Measurements from ENCODE around the gene GC. TPM values are rescaled to one million over a fixed set of nuclear protein-coding genes. Genes with fewer than 3 reads are reported as not detected.
"Not testable (repeated sequence)": the region's sequence is repeated elsewhere in the genome, so short reads cannot be mapped to it uniquely, and the experiment has no call there.

Gene GC, protein sequence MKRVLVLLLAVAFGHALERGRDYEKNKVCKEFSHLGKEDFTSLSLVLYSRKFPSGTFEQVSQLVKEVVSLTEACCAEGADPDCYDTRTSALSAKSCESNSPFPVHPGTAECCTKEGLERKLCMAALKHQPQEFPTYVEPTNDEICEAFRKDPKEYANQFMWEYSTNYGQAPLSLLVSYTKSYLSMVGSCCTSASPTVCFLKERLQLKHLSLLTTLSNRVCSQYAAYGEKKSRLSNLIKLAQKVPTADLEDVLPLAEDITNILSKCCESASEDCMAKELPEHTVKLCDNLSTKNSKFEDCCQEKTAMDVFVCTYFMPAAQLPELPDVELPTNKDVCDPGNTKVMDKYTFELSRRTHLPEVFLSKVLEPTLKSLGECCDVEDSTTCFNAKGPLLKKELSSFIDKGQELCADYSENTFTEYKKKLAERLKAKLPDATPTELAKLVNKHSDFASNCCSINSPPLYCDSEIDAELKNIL
- polyA plus RNA-seq: not detected

DNA sequence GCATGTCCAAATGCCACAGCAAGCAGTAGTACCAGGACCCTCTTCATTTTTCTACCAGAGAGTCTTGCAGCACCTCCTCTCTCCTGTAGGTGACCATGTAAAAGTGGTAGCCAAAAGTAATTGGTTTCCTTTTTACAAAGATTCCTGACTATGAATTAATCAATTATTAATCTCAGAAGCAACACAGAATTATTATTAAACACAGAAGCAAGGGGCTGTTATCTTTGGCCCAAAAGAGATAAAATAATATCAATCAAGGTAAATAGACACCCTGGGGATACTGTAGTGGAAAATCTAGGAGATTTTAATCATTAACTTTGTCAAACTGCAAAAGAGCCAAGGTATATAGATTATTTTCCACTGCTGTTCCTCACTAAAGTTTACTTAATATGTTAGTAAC lies at the start of gene GC:
Gene GC (minus strand): TSS at position 108 of the 400 bp plus-strand sequence. CDS start 61 bp downstream, at position 47.
- peaks cover 0 to 2% (median 0%) of the 10 kb centered on the region in 3 donors for H3K27me3 Mint-ChIP-seq (ENCODE audit: low read depth in 3 of 3)
- no peak within 1 kb of the TSS for H3K27ac Mint-ChIP-seq
- no peaks in the 10 kb centered on the region for H3K9me3 Mint-ChIP-seq
- H3K36me3 Mint-ChIP-seq: no peaks in the 10 kb centered on the region
- no peaks in the 10 kb centered on the region for H3K4me1 Mint-ChIP-seq
- no peak within 1 kb of the TSS for H3K4me3 Mint-ChIP-seq
- DNase-seq: no peak

DNA sequence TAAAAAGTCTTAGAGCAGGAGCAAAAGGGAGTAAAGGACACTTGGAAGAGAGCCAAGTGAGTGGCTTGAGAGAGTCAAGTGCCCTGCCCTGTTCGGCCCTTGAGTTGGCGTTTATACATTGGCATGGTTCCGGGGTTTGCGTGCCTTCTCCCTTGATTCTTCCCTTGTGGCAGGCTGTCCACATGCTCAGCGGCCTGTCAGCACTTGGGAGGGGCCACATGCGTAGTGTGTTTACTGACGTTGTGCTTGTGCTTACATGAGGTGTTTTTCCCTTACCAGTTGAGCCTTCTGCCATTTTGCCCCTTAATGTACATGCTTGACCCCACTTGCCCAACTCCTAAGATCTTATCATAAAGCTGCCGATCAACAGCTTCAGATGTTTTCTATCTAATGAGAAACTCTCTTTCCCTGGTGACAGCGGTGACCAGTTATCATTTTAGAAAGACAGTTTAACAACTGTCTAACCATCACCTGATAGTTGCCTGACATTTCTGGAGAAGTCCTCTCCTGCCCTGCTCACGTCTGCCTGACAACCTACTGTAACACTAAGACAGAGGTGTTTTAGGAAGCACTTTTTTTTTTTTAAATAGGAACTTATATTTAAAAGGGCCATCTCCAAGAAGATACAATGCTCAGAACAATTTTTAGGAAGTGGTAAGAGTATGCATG lies 49.5 kb upstream of the GC start:
- no peaks in the 10 kb centered on the region for H3K4me1 Mint-ChIP-seq

DNA sequence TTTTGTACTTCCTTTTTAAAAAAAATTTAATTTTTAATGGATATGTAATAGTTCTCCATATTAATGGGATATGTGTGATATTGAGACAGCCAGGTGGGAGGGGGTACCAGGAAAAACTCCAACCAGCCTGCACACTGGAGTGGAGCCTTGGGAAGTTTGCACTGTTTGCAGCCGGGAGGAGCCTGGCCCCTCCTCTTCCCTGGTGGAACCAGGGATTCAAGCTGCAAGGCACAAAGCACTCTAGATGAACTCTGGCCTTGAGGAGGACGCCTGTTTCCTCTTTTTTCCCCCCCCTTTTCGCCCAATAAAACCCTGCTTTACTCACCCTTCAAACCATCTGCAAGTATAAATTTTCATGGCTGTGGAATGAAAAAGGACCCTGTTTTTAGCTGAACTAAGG lies 48.2 kb upstream of the GC start:
- Mint-ChIP-seq H3K27ac (no peak overlapping the region), H3K9me3 (peaks cover 0 to 2% (median 0%) of the 10 kb centered on the region in 6 donors), H3K36me3 (no peaks in the 10 kb centered on the region), H3K4me3 (no peak overlapping the region), H3K4me1 (no peaks in the 10 kb centered on the region), H3K27me3 (ENCODE audit: low read depth in 3 of 3) (peaks cover 0 to 3% (median 1%) of the 10 kb centered on the region in 3 donors)
- DNase-seq: no peak

More for the DNA sequence above, 49.5 kb upstream of the GC start:
- Mint-ChIP-seq H3K36me3 (no peaks in the 10 kb centered on the region), H3K27ac (no peak overlapping the region), H3K4me3 (no peak overlapping the region), H3K27me3 (ENCODE audit: low read depth in 3 of 3) (peaks cover 0 to 3% (median 0%) of the 10 kb centered on the region in 3 donors), H3K9me3 (peaks cover 0 to 2% (median 0%) of the 10 kb centered on the region in 6 donors)
- DNase-seq: no peak

DNA sequence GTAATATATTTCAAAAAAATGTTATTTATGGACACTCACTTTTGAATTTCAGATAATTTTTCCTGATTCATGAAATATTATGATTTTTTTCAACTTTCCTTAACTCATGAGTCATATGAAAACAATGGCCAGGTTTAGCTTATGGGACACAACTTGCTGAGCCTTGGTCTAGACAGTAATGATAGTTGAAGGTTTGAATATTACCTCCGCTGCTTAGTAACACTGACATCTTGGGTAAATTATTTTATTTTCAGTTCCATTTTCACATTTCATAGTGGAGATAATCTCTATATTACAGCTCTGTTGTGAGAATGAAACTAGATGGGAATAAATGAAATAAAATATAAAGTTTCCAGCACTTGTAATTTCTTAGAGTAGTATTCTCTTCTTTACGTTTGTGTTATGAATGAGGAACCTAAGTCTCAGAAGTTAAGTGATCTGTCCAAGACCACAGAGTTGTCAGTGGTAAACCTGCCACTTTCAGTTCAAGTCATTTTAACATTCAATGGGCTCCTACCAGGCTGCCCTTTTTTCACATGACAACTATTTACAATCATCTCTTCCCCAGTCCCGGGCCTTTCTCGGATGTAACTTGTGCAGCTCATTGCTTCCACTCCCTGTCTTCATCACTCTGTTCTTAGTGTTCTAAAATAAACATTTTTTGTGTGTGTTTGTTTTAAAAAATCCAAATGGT lies 46.8 kb upstream of the GC start:
- H3K27ac Mint-ChIP-seq: no peak overlapping the region
- H3K4me1 Mint-ChIP-seq: no peaks in the 10 kb centered on the region
- H3K36me3 Mint-ChIP-seq: no peaks in the 10 kb centered on the region
- no peak for DNase-seq
- H3K27me3 Mint-ChIP-seq (ENCODE audit: low read depth in 3 of 3): peaks cover 0 to 3% (median 1%) of the 10 kb centered on the region in 3 donors
- no peak overlapping the region for H3K4me3 Mint-ChIP-seq
- H3K9me3 Mint-ChIP-seq: peaks cover 0 to 4% (median 0%) of the 10 kb centered on the region in 6 donors

DNA sequence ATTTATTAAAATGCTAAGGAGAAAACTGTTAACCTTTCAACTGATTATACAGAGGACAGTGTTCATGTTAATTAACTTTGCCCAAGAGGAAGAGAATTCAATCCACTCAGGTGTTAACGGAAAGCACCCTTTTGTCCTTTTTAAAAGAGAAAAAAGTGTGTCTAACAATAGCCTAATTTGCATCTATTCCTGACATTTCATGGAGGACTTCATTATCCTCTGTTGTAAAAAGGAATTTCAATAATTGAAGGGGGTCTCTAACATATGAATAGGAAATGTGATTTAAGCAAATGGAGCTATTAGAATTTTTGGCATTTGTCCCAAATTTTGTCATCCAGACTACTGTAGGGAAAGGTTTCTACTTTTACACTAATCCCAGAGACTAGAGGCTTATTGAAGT lies 44.6 kb upstream of the GC start:
- Mint-ChIP-seq H3K9me3 (peaks cover 0 to 4% (median under 1%) of the 10 kb centered on the region in 6 donors), H3K27ac (no peak overlapping the region), H3K4me1 (no peaks in the 10 kb centered on the region), H3K27me3 (ENCODE audit: low read depth in 3 of 3) (peaks cover 0 to 3% (median 1%) of the 10 kb centered on the region in 3 donors), H3K4me3 (no peak overlapping the region), H3K36me3 (no peaks in the 10 kb centered on the region)
- DNase-seq: no peak

DNA sequence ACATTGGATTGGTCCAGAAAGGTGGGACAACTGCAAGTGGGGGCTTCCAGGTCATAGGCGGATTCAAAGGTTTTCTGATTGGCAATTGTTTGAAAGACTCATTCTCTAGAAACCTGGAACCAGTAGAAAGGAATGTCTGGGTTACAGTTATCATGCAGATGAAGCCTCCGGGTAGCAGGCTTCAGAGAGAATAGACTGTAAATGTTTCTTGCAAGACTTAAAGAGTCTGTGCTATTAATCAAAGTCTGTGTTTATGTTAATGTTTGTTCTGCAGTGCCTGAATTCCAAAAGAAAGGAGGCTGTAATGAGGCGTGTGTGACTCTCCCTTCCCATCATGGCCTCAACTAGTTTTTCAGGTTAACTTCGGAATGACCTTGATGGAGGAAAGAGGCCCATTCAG lies 43.9 kb upstream of the GC start:
- DNase-seq: no peak
- H3K27ac Mint-ChIP-seq: no peak overlapping the region
- H3K9me3 Mint-ChIP-seq: peaks cover 0 to 4% (median under 1%) of the 10 kb centered on the region in 6 donors
- no peaks in the 10 kb centered on the region for H3K36me3 Mint-ChIP-seq
- peaks cover 0 to 1% (median 0%) of the 10 kb centered on the region in 3 donors for H3K27me3 Mint-ChIP-seq (ENCODE audit: low read depth in 3 of 3)
- no peak overlapping the region for H3K4me3 Mint-ChIP-seq
- no peaks in the 10 kb centered on the region for H3K4me1 Mint-ChIP-seq

DNA sequence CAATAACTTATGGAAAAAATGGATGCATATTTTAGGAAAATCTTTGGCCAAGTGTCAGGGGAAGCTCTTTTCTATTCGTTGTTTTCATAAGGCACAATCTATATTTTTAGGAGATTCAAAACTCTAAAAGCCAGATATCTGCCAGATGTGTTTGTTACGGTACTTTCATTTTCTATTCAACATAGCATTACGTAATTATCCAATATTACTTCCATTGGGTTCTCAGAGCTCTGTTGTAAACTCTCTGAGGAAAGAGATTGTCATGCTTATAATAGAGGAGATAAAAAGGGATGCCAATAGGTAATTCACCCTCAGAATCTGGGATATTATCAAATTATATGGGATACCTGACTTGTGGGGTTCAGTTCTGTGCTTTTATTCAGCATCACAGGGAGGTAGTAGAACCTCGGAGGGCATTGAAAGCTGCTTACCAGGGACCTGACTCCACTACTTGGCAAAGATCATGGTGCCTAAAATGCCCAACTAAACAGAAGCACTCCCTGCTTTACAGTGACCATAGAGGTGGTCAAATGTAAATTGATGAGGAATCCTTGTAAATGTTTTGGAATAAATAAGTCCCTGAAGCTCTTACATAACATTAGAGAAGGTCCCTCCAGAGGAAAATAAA lies 32.9 kb upstream of the GC start:
- Mint-ChIP-seq H3K4me3 (no peak overlapping the region), H3K9me3 (peaks cover 0 to 4% (median 0%) of the 10 kb centered on the region in 6 donors), H3K36me3 (no peaks in the 10 kb centered on the region), H3K27me3 (ENCODE audit: low read depth in 3 of 3) (peaks cover 0 to 2% (median 0%) of the 10 kb centered on the region in 3 donors), H3K4me1 (no peaks in the 10 kb centered on the region), H3K27ac (no peak overlapping the region)
- no peak for DNase-seq

DNA sequence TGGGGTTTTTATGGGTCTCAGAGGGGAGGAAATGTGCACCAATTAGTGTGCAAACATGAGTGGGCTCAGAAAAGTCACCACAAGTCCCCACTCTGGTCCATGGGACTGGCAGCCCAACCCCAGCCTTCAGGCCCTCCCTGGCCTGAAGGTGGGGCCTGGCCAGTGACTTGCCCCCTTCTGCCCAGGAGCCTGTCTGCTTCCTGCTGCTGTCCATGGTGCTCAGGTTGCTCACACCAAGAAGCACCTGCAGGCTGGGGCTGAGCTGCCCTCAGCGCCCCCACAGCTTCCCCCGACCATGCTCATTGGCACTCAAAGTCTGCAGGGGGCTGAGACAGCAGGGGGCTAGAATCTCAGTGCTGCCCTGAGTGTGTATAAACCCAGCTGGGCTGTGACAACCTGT lies 30.6 kb upstream of the GC start:
- H3K4me3 Mint-ChIP-seq: no peak overlapping the region
- no peaks in the 10 kb centered on the region for H3K4me1 Mint-ChIP-seq
- no peak overlapping the region for H3K27ac Mint-ChIP-seq
- peaks cover 0 to 3% (median 0%) of the 10 kb centered on the region in 6 donors for H3K9me3 Mint-ChIP-seq
- peaks cover 0 to 2% (median 0%) of the 10 kb centered on the region in 3 donors for H3K27me3 Mint-ChIP-seq (ENCODE audit: low read depth in 3 of 3)
- no peaks in the 10 kb centered on the region for H3K36me3 Mint-ChIP-seq
- no peak for DNase-seq

DNA sequence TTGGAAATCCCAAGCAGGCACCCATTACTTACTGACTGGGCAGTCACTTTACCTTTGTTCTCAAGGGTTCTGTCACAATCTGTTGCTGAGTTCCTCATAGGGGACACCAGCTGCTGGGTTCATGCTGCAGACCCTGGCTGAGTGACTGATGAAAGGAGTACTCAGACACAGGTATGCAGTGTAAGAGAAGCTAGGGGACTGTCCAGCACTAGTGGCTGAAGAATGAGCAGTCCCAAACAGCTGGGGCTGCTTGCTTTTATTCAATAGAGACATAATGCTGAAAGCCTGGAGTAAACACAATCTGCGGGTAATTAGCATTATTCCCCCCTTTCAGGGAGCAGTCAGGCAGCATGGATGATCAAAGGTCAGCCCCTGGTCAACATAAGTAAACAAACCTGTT lies 25.9 kb upstream of the GC start:
- not testable (repeated sequence) for H3K27me3 Mint-ChIP-seq (ENCODE audit: low read depth in 3 of 3); H3K9me3 Mint-ChIP-seq; DNase-seq; H3K4me3 Mint-ChIP-seq; H3K27ac Mint-ChIP-seq; H3K4me1 Mint-ChIP-seq; H3K36me3 Mint-ChIP-seq

DNA sequence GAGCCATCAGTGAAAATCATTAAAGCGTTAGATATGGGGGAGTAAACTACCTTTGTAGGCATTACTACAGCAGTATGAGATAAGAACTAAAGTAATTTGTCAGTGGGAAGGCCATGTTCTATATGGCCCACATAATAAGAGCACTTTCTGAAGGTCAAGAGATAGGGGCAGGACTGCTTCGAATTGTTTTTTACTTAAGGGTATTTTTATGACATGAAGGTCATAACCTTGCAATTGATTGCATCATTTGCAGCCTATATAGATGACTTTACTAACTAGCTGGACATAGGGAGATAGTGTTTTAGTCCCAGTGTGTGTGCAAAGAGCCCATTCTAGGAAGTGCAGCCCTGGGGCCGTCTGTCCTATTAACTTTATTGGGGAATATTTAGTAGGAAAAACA lies 23.6 kb upstream of the GC start:
- H3K9me3 Mint-ChIP-seq: peaks cover 0 to 3% (median 0%) of the 10 kb centered on the region in 6 donors
- no peak overlapping the region for H3K4me3 Mint-ChIP-seq
- DNase-seq: no peak
- no peaks in the 10 kb centered on the region for H3K4me1 Mint-ChIP-seq
- no peak overlapping the region for H3K27ac Mint-ChIP-seq
- H3K36me3 Mint-ChIP-seq: no peaks in the 10 kb centered on the region
- no peaks in the 10 kb centered on the region for H3K27me3 Mint-ChIP-seq (ENCODE audit: low read depth in 3 of 3)

DNA sequence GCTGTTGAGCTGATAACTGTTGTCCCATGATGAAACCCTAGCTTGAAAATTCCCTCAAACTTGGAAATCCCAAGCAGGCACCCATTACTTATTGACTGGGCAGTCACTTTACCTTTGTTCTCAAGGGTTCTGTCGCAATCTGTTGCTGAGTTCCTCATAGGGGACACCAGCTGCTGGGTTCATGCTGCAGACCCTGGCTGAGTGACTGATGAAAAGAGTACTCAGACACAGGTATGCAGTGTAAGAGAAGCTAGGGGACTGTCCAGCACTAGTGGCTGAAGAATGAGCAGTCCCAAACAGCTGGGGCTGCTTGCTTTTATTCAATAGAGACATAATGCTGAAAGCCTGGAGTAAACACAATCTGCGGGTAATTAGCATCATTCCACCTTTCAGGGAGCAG lies 21.4 kb upstream of the GC start:
- not testable (repeated sequence) for H3K4me3 Mint-ChIP-seq; H3K36me3 Mint-ChIP-seq; H3K4me1 Mint-ChIP-seq; H3K9me3 Mint-ChIP-seq; H3K27me3 Mint-ChIP-seq (ENCODE audit: low read depth in 3 of 3); DNase-seq; H3K27ac Mint-ChIP-seq

DNA sequence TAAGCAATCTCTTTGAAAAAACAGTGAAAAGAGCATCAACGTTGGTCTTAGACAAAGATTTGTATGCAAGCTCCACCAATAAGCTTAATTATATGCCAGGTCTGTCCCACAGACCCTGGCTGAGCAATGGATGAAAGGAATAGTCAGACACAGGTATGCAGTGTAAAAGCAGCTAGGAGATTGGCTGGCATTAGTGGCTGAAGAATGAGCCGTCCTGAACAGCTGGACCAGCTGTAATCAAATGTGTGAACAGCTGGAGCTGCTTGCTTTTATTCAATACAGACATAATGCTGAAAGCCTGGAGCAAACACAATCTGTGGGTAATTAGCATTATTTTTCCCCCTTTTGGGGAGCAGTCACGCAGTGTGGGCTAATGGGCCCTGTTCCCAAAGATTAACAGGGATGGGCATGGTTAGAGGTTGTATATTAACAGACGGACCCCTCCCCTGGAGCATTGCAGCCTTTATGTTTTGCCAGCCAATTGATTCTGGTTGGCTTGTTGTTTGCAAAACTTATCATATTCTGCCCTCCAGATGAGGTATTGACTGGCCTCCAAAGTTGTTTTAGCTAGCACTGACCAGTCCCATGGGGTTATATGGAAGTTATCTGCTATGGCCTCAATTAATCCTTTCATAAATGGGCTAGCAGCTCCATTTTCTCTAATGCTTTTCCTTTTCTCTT lies 20.3 kb upstream of the GC start:
- H3K4me3 Mint-ChIP-seq; DNase-seq; H3K27ac Mint-ChIP-seq; H3K9me3 Mint-ChIP-seq; H3K36me3 Mint-ChIP-seq; H3K27me3 Mint-ChIP-seq (ENCODE audit: low read depth in 3 of 3); H3K4me1 Mint-ChIP-seq: not testable (repeated sequence)

DNA sequence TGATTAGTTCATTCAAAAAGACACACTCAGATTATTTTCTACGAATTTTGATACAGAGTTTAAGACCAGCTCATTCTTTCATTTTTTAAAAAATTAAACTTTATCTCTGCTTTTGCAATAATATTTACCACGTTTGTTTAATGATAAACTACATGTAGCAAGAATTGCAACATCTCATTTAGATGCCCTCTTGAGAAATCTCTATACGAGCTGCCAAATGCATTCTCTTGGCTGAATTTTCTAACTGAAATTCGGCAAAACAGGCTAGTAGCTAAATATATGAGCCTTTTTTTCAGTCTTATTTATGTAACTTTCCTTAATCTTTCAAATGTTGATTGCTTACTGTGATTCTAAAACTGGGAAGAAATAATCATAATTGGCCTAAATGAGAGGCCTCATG lies 2.1 kb upstream of the GC start:
- Mint-ChIP-seq H3K27me3 (ENCODE audit: low read depth in 3 of 3) (no peaks in the 10 kb centered on the region), H3K27ac (no peak overlapping the region), H3K9me3 (peaks cover 0 to 2% (median 0%) of the 10 kb centered on the region in 6 donors), H3K36me3 (no peaks in the 10 kb centered on the region), H3K4me3 (no peak overlapping the region), H3K4me1 (no peaks in the 10 kb centered on the region)
- DNase-seq: no peak

Data from immature natural killer cell (primary cell).